Transverse colon (tissue), 3 donors: ENCODE results near the gene KIFC3.

Experiments used
- EP300 ChIP-seq: sonication (generic); formaldehyde crosslinking; IDR thresholded peaks from one replicate; pipeline ENCODE4 v1.6.1; 2017; ENCODE audit warnings: antibody characterized with exemption, low read depth
- TF ChIP-seq, protein P1 (sequence below), 5 experiments: fragments of 200-600 bp in 3 of 5; fragments of 450-650 bp in 2 of 5; sonication (generic) in 3 of 5; IDR thresholded peaks; 1 replicate in 2 of 5; 2 replicates in 3 of 5; pipeline ENCODE4 v1.5.1; 2016 to 2017; ENCODE audit warnings: antibody characterized with exemption in 5 of 5, inconsistent platforms in 3 of 5, mild to moderate bottlenecking in 2 of 5, moderate library complexity in 1 of 5

DNA sequence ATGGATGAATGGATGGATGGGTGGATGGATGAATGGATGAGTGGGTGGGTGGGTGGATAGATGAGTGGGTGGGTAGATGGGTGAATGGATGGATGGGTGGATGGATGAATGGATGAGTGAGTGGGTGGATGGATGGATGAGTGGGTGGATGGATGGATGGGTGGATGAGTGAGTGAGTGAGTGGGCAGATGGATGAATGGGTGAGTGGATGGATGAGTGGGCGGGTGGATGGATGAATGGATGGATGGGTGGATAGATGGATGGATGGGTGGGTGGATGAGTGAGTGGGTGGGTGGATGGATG, 73.2 kb downstream of the KIFC3 start:
- TF ChIP-seq, protein P1, sequence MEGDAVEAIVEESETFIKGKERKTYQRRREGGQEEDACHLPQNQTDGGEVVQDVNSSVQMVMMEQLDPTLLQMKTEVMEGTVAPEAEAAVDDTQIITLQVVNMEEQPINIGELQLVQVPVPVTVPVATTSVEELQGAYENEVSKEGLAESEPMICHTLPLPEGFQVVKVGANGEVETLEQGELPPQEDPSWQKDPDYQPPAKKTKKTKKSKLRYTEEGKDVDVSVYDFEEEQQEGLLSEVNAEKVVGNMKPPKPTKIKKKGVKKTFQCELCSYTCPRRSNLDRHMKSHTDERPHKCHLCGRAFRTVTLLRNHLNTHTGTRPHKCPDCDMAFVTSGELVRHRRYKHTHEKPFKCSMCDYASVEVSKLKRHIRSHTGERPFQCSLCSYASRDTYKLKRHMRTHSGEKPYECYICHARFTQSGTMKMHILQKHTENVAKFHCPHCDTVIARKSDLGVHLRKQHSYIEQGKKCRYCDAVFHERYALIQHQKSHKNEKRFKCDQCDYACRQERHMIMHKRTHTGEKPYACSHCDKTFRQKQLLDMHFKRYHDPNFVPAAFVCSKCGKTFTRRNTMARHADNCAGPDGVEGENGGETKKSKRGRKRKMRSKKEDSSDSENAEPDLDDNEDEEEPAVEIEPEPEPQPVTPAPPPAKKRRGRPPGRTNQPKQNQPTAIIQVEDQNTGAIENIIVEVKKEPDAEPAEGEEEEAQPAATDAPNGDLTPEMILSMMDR (IDR thresholded peaks at IDR 0.05), result no peak
- no peak for TF ChIP-seq EP300
